ENCODE measurements around the gene FNTB. TPM values are rescaled to one million over a fixed set of nuclear protein-coding genes. Genes with fewer than 3 reads are reported as not detected.
A peak's percentile ranks its signal among the peaks of the same experiment; 100 is the strongest.

The FNTB gene
- total and polyA plus RNA-seq, 2 experiments from 2014 or later, result 8.6 to 12.5 TPM

DNA sequence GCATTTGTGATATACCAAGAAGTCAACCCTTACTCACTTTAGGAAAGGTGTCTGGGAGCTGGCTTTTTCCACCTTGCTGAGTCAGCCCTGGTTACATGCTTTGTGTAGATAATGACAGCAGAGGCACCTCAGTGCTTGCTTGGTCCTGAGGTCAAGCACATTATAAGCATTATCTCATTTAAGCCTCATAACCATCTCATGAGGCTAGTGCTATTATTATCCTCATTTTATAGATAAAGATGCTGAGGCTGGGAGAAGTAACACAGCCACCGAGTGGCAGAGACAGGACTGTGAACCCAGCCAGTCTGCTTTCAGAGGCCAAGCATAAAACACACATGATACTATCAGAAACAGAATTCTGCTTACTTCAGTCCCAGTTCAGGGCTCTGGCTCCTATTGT is 86.2 kb downstream of the FNTB start (continued):
- TF ChIP-seq, protein P1, sequence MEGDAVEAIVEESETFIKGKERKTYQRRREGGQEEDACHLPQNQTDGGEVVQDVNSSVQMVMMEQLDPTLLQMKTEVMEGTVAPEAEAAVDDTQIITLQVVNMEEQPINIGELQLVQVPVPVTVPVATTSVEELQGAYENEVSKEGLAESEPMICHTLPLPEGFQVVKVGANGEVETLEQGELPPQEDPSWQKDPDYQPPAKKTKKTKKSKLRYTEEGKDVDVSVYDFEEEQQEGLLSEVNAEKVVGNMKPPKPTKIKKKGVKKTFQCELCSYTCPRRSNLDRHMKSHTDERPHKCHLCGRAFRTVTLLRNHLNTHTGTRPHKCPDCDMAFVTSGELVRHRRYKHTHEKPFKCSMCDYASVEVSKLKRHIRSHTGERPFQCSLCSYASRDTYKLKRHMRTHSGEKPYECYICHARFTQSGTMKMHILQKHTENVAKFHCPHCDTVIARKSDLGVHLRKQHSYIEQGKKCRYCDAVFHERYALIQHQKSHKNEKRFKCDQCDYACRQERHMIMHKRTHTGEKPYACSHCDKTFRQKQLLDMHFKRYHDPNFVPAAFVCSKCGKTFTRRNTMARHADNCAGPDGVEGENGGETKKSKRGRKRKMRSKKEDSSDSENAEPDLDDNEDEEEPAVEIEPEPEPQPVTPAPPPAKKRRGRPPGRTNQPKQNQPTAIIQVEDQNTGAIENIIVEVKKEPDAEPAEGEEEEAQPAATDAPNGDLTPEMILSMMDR (conservative IDR thresholded peaks at IDR 0.05; ENCODE audit: low read depth in 2 of 2), result no peak
- TF ChIP-seq ZNF114 (CRISPR knock-in tag; IDR thresholded peaks at IDR 0.05) (no peak), NANOG (IDR thresholded peaks at IDR 0.05; ENCODE audit: borderline replicate concordance) (no peak), EZH2 (IDR thresholded peaks at IDR 0.05; ENCODE audit: low read depth, unreplicated experiment) (no peak)

DNA sequence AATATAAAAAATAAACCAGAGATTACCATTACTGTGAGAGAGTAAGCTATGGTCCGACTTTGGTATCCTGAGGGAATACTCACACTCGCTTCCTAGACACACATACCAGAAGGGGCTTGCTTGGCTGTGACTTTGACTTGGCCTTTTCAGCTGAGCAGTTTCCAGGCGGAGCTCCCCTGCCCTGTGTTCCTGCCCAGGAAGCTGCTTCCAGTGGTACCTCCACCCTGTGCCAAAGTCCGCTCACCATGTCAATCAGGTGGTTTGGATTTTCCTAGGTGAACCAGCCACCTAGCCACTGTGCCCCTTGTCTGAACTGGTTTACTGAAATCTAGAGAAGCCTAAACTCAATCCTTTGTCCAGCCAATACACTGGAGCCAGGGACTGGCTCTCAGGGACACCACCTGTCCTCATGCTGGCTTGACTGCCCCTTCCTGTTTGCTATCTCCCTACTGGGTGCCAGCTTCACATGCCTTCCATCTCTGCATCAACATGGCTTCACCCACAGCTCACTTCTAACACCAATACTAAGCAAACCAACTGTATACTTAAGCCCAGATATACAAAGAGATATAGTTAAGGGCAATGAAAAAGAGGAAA is 87.0 kb downstream of the FNTB start:
- Mint-ChIP-seq H3K9me3 (no peaks in the 10 kb centered on the region), H3K4me1 (no peaks in the 10 kb centered on the region; the same call in 2 of the 3 replicates), H3K27ac (no peak overlapping the region), H3K36me3 (ENCODE audit: low read depth) (peaks cover 35% of the 10 kb centered on the region), H3K4me3 (no peak overlapping the region), H3K27me3 (ENCODE audit: insufficient read depth, low read depth, poor library complexity) (peaks cover 1% of the 10 kb centered on the region)
- Histone ChIP-seq H3K4me2 (no peak overlapping the region), H3K27me3 (ENCODE audit: insufficient read depth) (no peaks in the 10 kb centered on the region), H3K4me1 (ENCODE audit: insufficient read depth) (no peaks in the 10 kb centered on the region), H3K4me3 (no peak overlapping the region), H3K79me2 (replicated peaks; ENCODE audit: insufficient read depth) (no peaks in the 10 kb centered on the region), H2AFZ (no peak overlapping the region), H3F3A (replicated peaks; ENCODE audit: low read depth) (no peaks in the 10 kb centered on the region), H3K9me2 (ENCODE audit: insufficient read depth) (no peaks in the 10 kb centered on the region), H3K27ac (ENCODE audit: low read depth) (0 out of 2 replicates have a peak overlapping the region, but pooled peaks have one; percentile 32), H4K20me1 (replicated peaks; ENCODE audit: insufficient read depth) (no peaks in the 10 kb centered on the region), H3K36me3 (ENCODE audit: insufficient read depth) (no peaks in the 10 kb centered on the region)
- no peak for DNase-seq (ENCODE audit: low spot score)
- no peak for ATAC-seq
- TF ChIP-seq ZNF114 (CRISPR knock-in tag; IDR thresholded peaks at IDR 0.05), result no peak
- TF ChIP-seq ZNF331 (CRISPR knock-in tag; IDR thresholded peaks at IDR 0.05; ENCODE audit: low read depth), result no peak
- TF ChIP-seq CREB1 (CRISPR knock-in tag; IDR thresholded peaks at IDR 0.05; ENCODE audit: low read depth), result no peak
- TF ChIP-seq, protein P2, sequence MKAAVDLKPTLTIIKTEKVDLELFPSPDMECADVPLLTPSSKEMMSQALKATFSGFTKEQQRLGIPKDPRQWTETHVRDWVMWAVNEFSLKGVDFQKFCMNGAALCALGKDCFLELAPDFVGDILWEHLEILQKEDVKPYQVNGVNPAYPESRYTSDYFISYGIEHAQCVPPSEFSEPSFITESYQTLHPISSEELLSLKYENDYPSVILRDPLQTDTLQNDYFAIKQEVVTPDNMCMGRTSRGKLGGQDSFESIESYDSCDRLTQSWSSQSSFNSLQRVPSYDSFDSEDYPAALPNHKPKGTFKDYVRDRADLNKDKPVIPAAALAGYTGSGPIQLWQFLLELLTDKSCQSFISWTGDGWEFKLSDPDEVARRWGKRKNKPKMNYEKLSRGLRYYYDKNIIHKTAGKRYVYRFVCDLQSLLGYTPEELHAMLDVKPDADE (IDR thresholded peaks at IDR 0.05), result no peak
- TF ChIP-seq, protein P3, sequence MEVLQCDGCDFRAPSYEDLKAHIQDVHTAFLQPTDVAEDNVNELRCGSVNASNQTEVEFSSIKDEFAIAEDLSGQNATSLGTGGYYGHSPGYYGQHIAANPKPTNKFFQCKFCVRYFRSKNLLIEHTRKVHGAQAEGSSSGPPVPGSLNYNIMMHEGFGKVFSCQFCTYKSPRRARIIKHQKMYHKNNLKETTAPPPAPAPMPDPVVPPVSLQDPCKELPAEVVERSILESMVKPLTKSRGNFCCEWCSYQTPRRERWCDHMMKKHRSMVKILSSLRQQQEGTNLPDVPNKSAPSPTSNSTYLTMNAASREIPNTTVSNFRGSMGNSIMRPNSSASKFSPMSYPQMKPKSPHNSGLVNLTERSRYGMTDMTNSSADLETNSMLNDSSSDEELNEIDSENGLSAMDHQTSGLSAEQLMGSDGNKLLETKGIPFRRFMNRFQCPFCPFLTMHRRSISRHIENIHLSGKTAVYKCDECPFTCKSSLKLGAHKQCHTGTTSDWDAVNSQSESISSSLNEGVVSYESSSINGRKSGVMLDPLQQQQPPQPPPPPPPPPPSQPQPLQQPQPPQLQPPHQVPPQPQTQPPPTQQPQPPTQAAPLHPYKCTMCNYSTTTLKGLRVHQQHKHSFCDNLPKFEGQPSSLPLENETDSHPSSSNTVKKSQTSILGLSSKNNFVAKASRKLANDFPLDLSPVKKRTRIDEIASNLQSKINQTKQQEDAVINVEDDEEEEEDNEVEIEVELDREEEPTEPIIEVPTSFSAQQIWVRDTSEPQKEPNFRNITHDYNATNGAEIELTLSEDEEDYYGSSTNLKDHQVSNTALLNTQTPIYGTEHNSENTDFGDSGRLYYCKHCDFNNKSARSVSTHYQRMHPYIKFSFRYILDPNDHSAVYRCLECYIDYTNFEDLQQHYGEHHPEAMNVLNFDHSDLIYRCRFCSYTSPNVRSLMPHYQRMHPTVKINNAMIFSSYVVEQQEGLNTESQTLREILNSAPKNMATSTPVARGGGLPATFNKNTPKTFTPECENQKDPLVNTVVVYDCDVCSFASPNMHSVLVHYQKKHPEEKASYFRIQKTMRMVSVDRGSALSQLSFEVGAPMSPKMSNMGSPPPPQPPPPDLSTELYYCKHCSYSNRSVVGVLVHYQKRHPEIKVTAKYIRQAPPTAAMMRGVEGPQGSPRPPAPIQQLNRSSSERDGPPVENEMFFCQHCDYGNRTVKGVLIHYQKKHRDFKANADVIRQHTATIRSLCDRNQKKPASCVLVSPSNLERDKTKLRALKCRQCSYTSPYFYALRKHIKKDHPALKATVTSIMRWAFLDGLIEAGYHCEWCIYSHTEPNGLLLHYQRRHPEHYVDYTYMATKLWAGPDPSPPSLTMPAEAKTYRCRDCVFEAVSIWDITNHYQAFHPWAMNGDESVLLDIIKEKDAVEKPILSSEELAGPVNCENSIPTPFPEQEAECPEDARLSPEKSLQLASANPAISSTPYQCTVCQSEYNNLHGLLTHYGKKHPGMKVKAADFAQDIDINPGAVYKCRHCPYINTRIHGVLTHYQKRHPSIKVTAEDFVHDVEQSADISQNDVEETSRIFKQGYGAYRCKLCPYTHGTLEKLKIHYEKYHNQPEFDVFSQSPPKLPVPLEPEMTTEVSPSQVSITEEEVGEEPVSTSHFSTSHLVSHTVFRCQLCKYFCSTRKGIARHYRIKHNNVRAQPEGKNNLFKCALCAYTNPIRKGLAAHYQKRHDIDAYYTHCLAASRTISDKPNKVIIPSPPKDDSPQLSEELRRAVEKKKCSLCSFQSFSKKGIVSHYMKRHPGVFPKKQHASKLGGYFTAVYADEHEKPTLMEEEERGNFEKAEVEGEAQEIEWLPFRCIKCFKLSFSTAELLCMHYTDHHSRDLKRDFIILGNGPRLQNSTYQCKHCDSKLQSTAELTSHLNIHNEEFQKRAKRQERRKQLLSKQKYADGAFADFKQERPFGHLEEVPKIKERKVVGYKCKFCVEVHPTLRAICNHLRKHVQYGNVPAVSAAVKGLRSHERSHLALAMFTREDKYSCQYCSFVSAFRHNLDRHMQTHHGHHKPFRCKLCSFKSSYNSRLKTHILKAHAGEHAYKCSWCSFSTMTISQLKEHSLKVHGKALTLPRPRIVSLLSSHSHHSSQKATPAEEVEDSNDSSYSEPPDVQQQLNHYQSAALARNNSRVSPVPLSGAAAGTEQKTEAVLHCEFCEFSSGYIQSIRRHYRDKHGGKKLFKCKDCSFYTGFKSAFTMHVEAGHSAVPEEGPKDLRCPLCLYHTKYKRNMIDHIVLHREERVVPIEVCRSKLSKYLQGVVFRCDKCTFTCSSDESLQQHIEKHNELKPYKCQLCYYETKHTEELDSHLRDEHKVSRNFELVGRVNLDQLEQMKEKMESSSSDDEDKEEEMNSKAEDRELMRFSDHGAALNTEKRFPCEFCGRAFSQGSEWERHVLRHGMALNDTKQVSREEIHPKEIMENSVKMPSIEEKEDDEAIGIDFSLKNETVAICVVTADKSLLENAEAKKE (CRISPR knock-in tag; IDR thresholded peaks at IDR 0.05), result no peak
- no peak for TF ChIP-seq EZH2phosphoT487 (IDR thresholded peaks at IDR 0.05; ENCODE audit: unreplicated experiment)
- TF ChIP-seq, protein P4, sequence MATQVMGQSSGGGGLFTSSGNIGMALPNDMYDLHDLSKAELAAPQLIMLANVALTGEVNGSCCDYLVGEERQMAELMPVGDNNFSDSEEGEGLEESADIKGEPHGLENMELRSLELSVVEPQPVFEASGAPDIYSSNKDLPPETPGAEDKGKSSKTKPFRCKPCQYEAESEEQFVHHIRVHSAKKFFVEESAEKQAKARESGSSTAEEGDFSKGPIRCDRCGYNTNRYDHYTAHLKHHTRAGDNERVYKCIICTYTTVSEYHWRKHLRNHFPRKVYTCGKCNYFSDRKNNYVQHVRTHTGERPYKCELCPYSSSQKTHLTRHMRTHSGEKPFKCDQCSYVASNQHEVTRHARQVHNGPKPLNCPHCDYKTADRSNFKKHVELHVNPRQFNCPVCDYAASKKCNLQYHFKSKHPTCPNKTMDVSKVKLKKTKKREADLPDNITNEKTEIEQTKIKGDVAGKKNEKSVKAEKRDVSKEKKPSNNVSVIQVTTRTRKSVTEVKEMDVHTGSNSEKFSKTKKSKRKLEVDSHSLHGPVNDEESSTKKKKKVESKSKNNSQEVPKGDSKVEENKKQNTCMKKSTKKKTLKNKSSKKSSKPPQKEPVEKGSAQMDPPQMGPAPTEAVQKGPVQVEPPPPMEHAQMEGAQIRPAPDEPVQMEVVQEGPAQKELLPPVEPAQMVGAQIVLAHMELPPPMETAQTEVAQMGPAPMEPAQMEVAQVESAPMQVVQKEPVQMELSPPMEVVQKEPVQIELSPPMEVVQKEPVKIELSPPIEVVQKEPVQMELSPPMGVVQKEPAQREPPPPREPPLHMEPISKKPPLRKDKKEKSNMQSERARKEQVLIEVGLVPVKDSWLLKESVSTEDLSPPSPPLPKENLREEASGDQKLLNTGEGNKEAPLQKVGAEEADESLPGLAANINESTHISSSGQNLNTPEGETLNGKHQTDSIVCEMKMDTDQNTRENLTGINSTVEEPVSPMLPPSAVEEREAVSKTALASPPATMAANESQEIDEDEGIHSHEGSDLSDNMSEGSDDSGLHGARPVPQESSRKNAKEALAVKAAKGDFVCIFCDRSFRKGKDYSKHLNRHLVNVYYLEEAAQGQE (IDR thresholded peaks at IDR 0.05; ENCODE audit: unreplicated experiment), result no peak
- TF ChIP-seq NANOG (IDR thresholded peaks at IDR 0.05; ENCODE audit: borderline replicate concordance), result no peak
- no peak for TF ChIP-seq POLR2AphosphoS5 (IDR thresholded peaks at IDR 0.05; ENCODE audit: low read depth)
- no peak for TF ChIP-seq JUNB (IDR thresholded peaks at IDR 0.05; ENCODE audit: unreplicated experiment)
- TF ChIP-seq STAT1 (IDR thresholded peaks at IDR 0.05; ENCODE audit: unreplicated experiment), result no peak

Measured in GM23338 (cell line).